ENCODE data around the gene PHF12.

The PHF12 gene

DNA sequence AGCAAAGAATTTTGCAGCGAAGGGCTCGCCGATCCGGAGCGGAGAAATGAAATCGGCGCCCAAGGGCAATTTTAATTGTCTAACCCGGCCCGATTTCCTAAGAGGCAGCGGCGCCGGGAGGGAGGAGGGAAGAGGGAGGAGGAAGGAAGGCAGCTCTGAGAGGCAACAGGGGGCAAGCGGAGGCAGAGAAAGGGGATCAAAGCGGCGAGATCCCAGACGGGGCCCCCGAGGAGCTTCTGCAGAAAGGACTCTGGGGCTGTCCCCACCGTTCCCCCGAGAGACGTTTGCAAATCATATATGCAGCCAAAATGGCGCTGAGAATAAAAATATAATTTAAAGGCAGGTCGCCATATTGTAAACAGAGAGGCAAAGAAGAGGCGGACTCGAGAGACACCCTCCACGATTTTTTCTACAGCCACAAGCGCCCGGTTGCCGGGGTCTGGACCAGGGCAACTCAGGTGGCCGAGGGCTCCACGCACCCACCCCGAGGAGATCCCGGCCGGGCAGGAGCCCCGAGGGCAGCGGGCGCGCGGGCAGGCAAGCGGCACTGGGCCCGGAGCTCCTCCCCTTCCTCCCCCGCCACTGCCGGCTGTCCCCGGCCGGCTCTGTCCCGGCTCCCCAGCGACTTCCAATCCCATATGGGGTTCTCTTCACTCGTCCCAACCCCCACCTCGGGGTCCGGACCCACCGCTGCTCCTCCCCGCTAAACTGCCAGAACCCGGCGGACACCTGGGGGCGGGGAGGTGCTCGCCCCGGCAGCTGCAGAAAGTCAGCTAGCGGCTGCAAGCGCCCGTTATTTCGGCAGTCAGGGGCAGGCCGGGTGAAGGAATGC lies 1.9 kb downstream of the PHF12 start:
- peak overlapping the region; percentile 97 to 98 for H3K4me3 ChIP-seq (ENCODE audit: low read depth in 1 of 2, low read length in 1 of 2)
- H3K27ac ChIP-seq = peak overlapping the region; percentile 98
- no peaks in the 10 kb centered on the region for H3K9me3 ChIP-seq
- TF ChIP-seq, protein P1, sequence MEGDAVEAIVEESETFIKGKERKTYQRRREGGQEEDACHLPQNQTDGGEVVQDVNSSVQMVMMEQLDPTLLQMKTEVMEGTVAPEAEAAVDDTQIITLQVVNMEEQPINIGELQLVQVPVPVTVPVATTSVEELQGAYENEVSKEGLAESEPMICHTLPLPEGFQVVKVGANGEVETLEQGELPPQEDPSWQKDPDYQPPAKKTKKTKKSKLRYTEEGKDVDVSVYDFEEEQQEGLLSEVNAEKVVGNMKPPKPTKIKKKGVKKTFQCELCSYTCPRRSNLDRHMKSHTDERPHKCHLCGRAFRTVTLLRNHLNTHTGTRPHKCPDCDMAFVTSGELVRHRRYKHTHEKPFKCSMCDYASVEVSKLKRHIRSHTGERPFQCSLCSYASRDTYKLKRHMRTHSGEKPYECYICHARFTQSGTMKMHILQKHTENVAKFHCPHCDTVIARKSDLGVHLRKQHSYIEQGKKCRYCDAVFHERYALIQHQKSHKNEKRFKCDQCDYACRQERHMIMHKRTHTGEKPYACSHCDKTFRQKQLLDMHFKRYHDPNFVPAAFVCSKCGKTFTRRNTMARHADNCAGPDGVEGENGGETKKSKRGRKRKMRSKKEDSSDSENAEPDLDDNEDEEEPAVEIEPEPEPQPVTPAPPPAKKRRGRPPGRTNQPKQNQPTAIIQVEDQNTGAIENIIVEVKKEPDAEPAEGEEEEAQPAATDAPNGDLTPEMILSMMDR (IDR thresholded peaks at IDR 0.05) = peak; percentile 9
- no peaks in the 10 kb centered on the region for H3K36me3 ChIP-seq
- peaks cover 55 to 56% of the 10 kb centered on the region in 2 experiments for H3K4me1 ChIP-seq (ENCODE audit: control insufficient read depth in 1 of 2, insufficient read depth in 1 of 2, low read depth in 1 of 2, low read length in 1 of 2)
- no peaks in the 10 kb centered on the region for H3K27me3 ChIP-seq

DNA sequence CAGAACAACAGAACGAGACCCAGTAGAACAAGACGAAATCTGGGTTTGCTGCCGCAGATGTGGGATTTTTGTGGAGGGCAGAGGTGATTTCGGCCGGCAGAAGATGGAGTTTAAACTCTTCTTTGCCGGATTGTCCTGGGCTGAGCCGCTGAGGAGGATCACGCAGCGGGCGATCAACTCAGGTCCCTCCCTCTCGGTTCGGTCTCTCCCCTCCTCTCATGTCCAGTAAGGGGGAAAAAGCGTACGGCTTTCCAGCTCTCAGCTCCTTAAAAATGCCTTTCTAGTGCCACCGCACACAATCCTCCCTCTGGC lies 2.5 kb downstream of the PHF12 start:
- peaks cover 2% of the 10 kb centered on the region for H3K36me3 ChIP-seq
- TF ChIP-seq, protein P1 (IDR thresholded peaks at IDR 0.05) = peak; percentile 32
- peak overlapping the region; percentile 98 for H3K27ac ChIP-seq
- peak overlapping the region; percentile 97 to 98 for H3K4me3 ChIP-seq (ENCODE audit: low read depth in 1 of 2, low read length in 1 of 2)
- peaks cover 56 to 58% of the 10 kb centered on the region in 2 experiments for H3K4me1 ChIP-seq (ENCODE audit: control insufficient read depth in 1 of 2, insufficient read depth in 1 of 2, low read depth in 1 of 2, low read length in 1 of 2)
- no peaks in the 10 kb centered on the region for H3K9me3 ChIP-seq
- H3K27me3 ChIP-seq = no peaks in the 10 kb centered on the region

DNA sequence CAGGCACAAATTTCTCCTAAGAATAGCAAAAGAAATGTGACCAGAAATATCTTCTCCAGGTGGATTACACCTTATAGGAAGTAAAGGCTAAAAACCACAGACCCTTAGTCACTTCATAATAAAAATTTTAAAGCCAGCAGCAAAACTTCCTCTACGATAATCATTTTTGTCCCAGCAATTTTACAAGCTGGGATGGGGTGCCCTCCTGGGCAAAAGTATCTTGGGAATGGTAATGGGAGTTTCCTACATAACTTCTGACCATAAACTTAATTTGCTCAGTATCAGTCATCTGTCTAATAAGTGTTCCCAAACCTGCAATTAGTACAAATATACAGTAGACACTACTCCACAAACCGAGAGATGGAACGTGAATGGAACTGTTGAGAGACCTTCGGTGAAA lies 3.0 kb downstream of the PHF12 start:
- no peaks in the 10 kb centered on the region for H3K27me3 ChIP-seq
- TF ChIP-seq, protein P1 (IDR thresholded peaks at IDR 0.05) = no peak
- H3K4me1 ChIP-seq (ENCODE audit: control insufficient read depth in 1 of 2, insufficient read depth in 1 of 2, low read depth in 1 of 2, low read length in 1 of 2) = peaks cover 54 to 60% of the 10 kb centered on the region in 2 experiments

DNA sequence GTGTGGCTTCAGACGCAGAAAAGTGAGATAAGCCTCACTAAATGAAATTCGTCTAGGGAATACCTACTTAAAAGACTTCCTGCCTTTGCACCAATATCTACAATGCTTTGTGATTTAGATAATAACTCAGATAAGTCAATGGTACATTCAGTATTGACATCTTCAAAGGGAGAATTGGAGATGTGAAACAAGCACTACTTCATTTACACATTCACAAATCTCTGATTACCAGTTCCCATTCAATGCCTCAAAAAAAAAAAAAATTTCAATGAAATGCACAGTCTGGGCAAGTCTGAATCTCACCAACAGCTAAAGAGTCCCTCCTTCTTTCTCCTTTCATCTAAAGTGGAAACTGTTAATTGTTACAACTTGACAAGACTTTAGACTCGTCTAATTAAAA lies 3.7 kb downstream of the PHF12 start:
- peaks cover 9% of the 10 kb centered on the region for H3K36me3 ChIP-seq
- H3K27ac ChIP-seq = peak overlapping the region; percentile 98
- TF ChIP-seq, protein P1 (IDR thresholded peaks at IDR 0.05) = no peak
- H3K9me3 ChIP-seq = no peaks in the 10 kb centered on the region
- peaks cover 47 to 57% of the 10 kb centered on the region in 2 experiments for H3K4me1 ChIP-seq (ENCODE audit: control insufficient read depth in 1 of 2, insufficient read depth in 1 of 2, low read depth in 1 of 2, low read length in 1 of 2)
- H3K27me3 ChIP-seq = no peaks in the 10 kb centered on the region
- peak overlapping the region; percentile 97 to 98 for H3K4me3 ChIP-seq (ENCODE audit: low read depth in 1 of 2, low read length in 1 of 2)

More for the DNA sequence above, 3.0 kb downstream of the PHF12 start:
- H3K4me3 ChIP-seq (ENCODE audit: low read depth in 1 of 2, low read length in 1 of 2) = peak overlapping the region; percentile 97 to 98
- H3K9me3 ChIP-seq = no peaks in the 10 kb centered on the region
- H3K36me3 ChIP-seq = peaks cover 5% of the 10 kb centered on the region
- peak overlapping the region; percentile 98 for H3K27ac ChIP-seq

DNA sequence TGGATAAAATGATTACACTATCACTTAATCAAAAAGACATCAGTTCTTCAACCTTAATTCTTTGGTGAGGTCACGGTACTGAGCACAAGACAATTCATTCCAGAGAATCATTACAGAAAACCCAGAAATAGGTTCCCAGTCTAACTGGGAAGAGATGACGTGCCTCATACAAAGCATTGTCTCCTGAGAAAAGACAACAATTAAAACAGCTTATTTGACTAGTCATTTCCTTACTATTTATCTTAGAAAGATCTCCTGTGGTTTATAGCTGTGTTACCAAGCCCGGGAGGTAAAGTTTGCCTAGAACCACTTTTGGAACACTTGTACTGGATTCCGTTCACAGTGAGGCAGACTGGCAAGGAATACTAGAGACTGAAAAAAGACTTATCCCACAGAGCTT lies 5.1 kb downstream of the PHF12 start:
- TF ChIP-seq, protein P1 (IDR thresholded peaks at IDR 0.05) = no peak
- Histone ChIP-seq H3K9me3 (no peaks in the 10 kb centered on the region), H3K36me3 (peaks cover 9% of the 10 kb centered on the region), H3K4me3 (ENCODE audit: low read depth in 1 of 2, low read length in 1 of 2) (no peak overlapping the region), H3K27me3 (no peaks in the 10 kb centered on the region), H3K27ac (peak overlapping the region; percentile 98), H3K4me1 (ENCODE audit: control insufficient read depth in 1 of 2, insufficient read depth in 1 of 2, low read depth in 1 of 2, low read length in 1 of 2) (peaks cover 47 to 60% of the 10 kb centered on the region in 2 experiments)

Measured in neutrophil (primary cell).